HG03521 (cell line): ENCODE results near the gene HSPA12B.

Source experiments
- ATAC-seq: cut with Tn5 transposase; IDR thresholded peaks from one replicate; pipeline ENCODE4 v1.9.1; 2021; ENCODE audit warnings: mild to moderate bottlenecking, moderate library complexity; ENCODE audit not compliant: unreplicated experiment

Gene HSPA12B, protein sequence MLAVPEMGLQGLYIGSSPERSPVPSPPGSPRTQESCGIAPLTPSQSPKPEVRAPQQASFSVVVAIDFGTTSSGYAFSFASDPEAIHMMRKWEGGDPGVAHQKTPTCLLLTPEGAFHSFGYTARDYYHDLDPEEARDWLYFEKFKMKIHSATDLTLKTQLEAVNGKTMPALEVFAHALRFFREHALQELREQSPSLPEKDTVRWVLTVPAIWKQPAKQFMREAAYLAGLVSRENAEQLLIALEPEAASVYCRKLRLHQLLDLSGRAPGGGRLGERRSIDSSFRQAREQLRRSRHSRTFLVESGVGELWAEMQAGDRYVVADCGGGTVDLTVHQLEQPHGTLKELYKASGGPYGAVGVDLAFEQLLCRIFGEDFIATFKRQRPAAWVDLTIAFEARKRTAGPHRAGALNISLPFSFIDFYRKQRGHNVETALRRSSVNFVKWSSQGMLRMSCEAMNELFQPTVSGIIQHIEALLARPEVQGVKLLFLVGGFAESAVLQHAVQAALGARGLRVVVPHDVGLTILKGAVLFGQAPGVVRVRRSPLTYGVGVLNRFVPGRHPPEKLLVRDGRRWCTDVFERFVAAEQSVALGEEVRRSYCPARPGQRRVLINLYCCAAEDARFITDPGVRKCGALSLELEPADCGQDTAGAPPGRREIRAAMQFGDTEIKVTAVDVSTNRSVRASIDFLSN

DNA sequence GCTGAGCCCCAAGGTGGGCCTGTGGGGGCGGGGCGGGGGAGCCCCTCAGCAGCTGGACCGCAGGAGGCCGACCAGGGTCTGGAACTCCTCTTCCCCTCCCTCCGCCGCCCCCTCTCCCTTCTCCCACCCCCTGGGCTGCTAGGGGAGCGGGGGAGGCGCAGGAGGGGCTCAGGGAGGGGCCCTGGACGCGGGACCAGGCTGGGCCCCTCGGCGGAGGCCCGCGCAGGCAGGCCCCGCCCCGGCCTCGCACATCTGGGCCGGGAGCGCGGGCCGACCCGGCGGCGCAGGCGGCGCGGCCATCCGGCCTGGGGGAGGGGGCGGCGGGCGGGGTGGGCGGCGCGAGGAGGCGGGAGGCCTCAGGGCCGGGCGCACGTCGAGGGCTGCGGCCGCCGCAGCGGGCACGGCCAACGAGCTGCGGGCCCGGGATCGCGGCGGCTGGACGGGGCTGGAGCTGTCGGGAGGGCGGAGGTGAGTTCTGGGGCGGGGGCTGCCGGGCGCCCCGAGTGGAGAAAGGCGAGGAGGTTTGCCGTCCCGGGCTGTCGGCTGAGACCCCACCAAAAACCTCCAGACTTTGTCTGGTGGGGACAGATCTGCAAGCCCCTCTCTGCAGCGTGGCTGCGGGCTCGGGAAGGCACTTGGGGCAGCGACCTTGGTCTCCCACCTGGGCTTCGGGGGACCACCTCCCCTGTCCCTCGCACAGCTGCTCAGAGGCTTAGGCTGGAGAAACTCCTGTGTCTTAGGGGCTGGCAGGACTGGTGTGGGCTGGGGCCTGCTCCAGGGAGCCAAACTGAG, at the start of gene HSPA12B:
HSPA12B (plus strand) TSS at position 359 of the 792 bp plus-strand sequence. CDS start 5,990 bp downstream, outside the sequence.
- no peak for ATAC-seq

DNA sequence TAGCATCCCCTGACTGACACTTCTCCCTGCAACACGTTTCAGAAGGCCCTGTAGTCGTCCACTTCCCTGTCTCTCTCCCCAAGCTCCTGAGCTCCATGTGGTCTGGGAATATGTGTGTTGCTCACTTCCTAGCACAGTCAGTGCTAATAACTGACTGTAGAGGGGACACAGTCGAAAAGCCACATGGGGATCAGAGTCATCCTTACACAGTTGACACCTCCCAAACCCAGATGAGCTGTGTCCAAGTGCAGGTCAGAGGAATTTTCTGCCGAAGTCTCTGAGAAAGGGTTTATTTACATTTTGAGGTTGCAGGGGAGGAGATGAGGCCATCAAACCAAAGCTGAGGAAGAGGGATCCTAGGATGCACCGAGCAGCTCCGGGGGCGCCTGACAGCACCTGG, 47.1 kb upstream of the HSPA12B start:
- no peak for ATAC-seq

DNA sequence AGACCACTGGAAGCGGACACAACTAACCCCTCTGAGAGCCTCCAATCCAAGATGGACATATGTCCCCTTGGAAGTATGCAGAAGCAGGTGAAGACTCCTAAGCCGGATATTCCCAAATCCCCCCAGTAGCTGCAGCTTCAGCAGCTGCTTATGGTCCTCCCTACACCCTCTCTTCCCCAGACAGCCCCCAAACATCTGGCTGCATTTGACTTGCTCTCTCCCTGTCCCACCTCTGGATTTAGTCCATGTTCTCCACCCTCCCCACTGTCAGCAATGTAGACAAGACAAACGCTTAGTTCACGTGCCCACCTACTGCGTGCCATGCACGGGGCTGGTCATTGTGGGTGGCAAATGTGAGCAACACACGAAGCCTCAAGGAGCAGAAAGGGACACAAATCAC, 46.1 kb upstream of the HSPA12B start:
- ATAC-seq: no peak

DNA sequence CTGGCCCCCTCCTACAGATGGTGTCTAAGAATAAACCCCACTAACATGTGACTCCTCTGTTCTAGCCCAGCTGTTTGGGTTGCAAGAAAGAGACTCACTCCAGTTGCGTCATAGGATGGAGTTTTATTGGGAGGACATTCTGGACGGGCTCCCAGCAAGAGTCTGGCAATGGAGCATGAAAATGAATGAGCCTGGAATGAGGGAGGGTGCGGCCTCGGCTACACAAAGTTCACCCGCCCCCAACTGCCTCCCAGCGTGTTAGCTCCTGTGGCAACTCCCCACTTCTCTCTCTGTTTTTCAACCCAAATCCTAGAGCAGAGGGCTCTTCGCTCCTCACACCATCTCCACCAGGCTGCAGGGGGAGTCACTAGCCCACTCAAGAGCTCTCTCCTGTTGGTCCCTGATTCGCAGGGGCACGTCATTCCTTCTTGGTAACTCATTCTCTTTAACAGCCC, 45.6 kb upstream of the HSPA12B start:
- no peak for ATAC-seq

DNA sequence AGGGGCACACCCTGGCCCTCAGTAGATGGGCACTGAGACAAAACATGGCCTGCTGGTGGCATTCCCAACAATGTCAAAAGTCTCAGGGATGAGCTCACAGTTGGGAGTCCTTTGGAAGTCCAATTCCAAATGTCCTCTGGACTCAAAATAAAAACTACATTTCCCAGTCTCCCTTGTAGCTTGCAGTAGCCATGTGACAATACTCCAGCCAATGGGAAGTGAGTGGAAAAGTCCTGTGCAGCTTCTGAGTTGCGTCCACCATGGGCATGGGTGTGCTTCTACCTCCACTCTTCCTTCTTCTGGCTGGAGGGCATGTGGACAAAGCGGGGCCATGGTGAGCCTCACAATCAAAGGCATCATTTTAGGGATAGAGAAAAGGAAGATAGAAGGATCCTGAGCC, 44.8 kb upstream of the HSPA12B start:
- no peak for ATAC-seq

DNA sequence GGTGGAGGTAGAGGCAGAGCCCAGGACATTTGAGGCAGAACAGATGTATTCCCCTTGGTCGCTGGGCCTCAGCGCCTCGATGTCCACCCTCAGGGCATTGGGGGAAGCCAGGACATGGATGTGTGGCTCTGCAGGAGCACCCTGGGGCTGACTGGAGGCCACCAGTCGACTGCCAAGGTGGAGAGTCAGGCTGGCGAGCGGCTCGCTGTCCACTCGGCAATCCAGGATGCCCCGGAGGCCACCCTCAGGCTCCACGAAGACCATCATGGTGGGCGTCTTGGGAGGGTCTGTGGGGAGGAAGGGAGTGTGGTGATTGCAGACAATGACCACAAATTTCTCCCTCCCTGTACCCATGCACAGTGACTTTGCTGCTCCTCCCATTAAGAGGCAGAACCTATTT, 42.5 kb upstream of the HSPA12B start:
- ATAC-seq: no peak

DNA sequence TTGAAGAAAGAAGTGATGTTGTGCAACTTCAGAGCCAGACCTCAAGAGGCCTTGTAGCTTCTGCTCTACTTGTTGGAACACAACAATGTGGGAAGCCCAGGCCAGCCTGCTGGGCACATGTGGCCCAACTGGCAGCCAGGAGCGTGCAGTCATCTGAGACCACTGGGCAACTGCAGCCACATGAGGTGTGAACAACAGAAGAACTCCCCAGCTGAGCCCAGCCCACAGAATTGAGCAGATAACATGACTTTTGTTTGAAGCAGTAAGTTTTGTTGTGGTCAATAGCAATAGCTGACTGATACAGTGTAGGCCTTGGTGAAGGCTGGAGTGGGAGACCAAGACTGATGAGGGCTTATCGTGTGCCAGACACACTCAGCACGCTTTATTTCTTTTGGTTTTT, 42.1 kb upstream of the HSPA12B start:
- no peak for ATAC-seq

DNA sequence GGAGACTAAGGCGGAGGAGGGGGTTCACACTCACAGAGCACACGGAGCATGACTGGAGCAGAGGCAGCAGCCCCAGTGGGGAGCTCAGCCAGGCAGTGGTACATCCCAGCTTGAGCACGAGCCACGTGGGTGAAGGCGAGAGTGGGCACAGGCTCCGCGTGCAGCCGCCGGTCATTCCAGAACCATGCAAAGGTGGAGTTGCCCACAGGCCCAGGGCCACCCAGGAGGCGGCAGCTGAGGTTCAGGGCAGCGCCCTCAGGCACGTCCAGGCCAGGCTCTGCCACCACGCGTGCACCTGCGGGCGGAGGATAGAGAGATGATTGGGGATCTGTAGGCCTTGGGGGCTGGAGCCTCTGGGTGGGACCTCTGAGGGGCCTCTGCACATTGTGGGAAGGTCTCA, 41.2 kb upstream of the HSPA12B start:
- ATAC-seq: no peak

DNA sequence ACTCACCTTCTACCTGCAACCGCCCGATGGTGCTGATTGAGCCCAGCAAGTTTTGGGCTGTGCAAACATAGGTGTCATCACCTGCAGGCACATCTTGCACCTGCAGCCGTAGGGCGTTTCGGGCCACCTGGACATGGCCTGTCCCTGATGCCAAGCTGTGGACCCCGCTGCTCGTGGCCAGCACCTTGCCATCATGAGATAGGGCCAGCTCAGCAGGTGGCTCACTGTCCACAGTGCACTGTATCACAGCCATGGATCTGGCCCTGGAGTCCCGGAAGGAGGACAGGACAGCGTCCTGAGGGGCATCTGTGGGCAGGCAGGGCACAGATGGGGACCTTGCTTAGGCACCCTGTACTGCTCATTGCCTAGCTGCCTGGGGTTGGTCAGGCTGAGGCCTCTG, 40.6 kb upstream of the HSPA12B start:
- ATAC-seq: no peak

DNA sequence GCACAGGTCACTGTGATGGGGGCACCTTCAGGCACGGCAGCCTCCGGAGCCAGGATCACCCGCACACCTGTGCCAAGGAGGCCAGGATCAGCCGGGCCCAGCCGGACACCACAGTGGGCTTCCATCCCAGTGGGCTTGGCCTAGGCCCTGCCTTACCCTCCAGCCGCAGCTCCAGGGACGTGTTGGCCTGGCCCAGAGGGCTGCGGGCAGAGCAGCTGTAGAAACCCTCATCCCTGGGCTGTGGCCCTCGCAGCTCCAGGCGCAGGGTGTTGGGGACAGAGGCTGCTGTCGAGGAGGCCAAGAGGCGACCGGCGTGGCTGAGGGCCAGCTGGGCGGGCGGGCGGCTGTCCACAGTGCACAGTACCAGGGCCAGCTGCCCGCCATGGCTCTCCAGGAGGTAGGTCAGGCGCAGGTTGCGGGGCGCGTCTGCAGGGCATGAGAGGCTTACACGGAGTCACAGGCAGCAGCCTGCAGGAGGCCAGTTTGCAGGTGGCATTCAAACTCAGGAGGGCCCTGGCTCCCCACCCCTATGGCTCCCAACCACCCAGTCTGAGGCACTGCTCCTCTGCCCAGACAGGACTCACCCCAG, 39.7 kb upstream of the HSPA12B start:
- no peak for ATAC-seq

DNA sequence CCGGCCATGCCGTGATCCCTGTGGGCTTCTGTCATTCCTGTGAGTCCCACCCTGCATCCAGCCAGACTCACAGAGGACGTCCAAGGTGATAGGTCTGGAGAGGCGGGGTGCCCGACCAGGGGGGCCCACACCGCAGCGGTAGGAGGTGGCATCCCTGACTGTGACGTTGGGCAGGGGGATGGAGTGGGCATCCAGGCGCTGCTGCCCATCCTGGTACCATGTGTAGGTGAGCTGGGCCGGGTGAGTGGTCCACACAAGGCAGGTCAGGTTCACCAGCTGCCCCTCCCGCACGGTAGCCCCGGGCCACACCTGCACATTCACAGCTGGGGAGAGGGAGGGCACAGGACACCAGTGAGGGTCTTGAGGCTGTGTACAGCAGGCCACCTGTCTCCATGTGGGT, 39.1 kb upstream of the HSPA12B start:
- ATAC-seq: no peak

DNA sequence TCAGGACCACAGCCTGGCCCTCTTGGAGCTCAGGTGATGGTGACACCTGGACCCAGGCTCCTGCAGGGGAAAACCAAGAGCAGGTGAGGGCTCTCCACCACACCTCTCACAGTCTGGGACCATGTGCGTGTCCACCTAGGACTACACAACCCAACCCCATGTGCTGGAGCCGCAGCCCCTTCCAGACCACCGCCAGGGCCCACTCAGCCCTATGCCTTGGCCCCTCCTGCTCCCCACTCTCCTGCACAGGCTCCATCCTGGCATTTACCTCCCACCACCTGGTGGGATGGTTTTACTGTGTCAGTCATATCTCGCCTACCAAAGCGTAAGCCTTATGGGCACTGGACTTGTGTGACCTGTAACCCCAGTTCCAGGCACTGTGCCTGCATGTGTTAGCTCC, 37.6 kb upstream of the HSPA12B start:
- ATAC-seq: no peak

DNA sequence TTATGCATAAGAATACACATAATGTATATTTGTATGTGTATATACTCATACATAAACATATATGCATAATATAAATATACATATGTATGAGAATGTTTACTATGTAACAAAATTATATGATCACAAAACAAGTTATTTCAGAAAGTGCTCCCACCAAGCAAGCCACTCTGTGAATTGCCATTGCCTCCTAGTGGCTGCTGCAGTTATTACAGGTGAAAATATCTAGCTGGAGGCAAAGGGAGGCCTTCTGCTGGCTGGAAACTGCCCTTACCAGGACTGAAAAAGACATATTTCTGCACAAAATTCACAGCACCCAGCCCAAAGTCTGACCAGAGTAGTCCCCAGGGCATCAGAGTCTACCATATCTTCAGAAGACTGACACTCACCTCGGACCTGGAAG, 36.3 kb upstream of the HSPA12B start:
- no peak for ATAC-seq

DNA sequence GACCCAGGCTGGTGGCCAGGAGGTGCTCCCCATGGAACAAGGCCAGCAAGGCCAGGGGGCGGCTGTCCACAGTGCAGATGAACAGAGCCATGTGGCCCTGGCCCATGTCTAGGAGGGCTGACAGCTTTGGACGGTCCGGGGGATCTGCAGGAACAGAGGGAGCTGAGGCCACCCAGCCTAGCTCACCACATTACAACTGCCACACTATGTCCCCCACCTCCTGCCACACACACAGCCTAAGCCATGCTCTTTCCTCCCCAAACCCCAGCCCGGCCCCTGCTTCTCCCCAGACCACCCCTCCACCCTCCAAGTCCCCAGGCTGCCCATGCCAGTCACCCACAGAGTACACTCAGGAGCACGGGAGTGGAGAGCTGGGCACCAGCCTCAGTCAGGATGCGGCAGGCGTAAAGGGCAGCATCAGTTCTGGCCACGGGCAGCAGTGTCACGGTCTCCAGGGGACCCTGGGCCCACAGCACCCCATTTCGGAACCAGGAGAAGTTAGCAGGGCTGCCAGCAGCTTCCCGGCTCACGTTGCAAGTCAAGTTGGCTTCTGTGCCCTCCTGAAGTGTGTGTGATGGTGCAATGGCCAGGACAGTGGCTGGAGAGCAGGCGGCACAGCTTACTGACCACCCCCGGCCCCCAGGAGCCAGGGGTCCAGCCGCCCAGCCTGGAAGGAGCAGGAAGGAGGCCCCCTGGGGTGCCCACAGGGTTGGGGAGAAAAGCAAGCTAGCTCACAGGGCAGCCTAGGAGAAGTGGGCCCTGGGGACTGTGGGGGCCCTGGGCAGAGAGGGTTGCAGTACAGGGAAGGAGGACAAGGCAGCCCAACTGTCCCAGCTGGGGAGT, 35.5 kb upstream of the HSPA12B start:
- no peak for ATAC-seq

DNA sequence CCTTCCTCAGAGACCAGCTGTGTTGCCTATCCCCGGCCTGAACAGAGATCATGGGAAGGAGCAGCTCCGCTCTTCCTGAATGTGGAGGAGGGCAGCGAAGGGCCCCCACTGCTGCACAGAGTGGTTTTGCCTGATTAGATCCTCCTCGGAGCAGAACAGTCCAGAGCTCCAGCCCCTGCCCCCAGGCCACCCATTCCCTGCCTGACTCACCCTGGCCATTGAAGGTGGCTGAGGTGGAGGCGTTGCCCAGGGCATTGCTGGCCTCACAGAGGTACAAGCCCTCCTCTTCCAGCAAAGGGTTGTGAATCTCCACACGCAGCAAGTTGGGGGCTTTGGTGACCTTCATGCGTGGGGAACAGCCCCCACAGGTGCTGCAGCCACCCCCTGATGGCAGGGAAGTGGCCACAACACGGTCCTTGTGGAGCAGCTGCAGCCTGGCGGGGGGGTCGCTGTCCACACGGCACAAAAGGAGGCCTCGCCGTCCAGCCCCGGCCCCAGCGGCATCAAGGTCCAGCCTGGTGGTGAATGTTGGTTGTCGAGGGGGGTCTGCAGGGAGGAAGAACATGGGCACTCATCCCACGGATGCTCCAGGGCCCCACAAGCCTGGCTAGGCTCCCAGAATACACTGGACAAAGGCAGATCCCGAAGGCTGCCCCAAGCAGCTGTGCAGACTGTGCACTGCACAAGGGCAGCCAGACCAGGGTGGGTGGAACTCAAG, 34.7 kb upstream of the HSPA12B start:
- no peak for ATAC-seq

DNA sequence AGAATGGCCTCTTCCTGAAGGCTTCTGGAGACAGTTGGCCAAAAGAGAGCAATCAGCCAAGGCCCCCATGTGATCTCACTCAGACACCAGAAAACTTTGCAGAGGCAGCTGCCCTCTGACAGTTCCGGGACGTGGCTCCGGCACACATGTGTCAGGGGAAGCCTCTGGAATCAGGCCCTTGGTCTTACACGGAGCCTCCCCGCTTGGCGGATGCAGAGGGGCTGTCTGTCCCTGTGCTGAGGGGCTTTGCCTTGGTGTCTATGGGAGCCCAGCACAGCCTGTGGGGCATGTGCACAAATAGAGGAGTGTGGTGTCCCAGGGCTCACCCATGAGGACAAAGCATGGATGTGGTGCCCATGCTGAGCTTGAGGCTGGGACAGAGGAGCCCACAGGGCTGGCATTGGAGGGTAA, 33.9 kb upstream of the HSPA12B start:
- no peak for ATAC-seq

DNA sequence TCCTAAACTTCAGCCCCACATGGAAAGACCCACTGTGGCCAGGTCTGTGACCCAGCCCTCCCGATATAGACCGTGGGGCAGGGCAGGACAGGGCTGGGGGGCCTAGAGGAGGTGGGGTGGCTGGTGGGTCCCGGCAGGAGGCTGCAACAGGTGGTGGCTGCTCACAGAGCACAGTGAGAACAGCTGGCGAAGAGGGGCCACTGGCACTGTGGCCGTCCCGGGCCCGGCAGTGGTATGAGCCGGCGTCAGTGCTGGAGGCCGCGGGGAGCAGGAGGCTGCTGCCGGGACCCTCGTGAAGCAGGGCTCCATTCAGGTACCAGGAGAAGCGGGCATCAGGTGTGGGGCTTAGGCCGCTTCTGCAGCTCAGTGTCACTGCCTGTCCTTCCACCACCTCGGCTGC, 33.4 kb upstream of the HSPA12B start:
- no peak for ATAC-seq

DNA sequence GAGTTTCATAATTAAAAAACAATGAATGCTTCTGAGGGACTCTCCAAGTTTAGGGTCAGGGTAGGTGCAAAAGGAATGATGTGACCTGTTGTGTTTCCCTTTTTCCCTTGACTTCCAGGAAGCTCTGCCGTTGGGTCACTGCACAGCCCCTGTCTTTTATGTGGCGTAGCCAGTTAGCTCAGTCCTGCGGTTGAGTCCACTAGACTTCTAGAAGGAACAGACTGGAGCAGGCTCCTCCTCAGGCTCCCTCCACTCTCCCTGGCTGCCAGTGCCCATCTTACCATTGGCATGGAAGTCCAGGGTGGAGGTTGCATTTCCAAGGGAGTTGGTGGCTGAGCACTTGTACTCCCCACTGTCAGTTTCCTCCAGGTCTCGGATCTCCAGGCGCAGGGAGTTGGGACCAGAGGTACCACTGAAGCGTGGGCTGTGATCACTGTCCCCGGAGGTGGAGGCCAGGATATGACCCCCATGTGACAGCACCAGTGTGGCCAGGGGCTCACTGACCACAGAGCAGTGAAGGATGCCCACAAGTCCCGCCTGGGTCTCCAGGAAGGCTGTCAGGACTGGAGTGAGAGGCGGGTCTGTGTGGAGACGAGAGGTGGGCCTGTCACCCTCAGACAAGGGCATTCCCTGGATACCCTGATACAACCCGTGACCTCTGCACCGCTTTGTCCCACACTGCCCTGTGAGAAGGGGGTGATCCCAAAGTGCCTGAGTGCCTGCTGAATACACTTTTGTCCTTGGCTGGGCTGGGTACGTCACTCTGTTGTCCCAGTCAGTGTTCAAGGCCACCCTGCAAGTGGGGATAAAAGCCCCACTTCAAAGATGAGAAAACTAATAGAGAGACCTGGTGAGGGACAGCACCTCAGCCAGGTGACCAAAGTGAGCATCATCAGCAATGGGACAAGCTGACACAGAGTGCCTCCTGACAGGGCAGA, 31.2 kb upstream of the HSPA12B start:
- no peak for ATAC-seq
